Naive thymus-derived CD8-positive, alpha-beta T cell (primary cell): ENCODE measurements around the gene BID. TPM values are rescaled to one million over a fixed set of nuclear protein-coding genes. Genes with fewer than 3 reads are reported as not detected.

Source experiments
- ATAC-seq, 2 donors: fragments of 150-1000 bp; cut with Tn5 transposase in 1 of 2; sonication (Bioruptor Pico), chemical (Tn5 transposase) in 1 of 2; 1 replicate in 1 of 2; 2 replicates in 1 of 2; pipeline ENCODE4 v1.10.0; 2021; ENCODE audit warnings: mild to moderate bottlenecking in 2 of 2, moderate library complexity in 2 of 2
- POLR2A ChIA-PET: fragments of 350-600 bp; sonication (Branson Sonifier 250); formaldehyde crosslinking; loops from one replicate; lab custom pipeline; 2021; ENCODE audit warnings: antibody characterized with exemption; lab: Charles Lee
- DNase-seq, 10 donors: peaks; one replicate each; pipeline versions ENCODE4 v3.0.0 to v3.0.0-alpha.2; 2020 to 2022
- H3K27ac Mint-ChIP-seq, 10 donors: one replicate each; pipeline ENCODE4 v1.8.0; 2020 to 2022; ENCODE audit warnings: mild to moderate bottlenecking in 10 of 10, mixed read lengths in 10 of 10, moderate library complexity in 4 of 10, inconsistent platforms in 1 of 10
- H3K27me3 Mint-ChIP-seq, 5 donors: one replicate each; pipeline ENCODE4 v1.8.0; 2021 to 2022; ENCODE audit warnings: mixed read lengths in 5 of 5
- H3K36me3 Mint-ChIP-seq, 3 donors: one replicate each; pipeline ENCODE4 v1.8.0; 2020 to 2022; ENCODE audit warnings: mixed read lengths in 3 of 3, mild to moderate bottlenecking in 2 of 3, inconsistent platforms in 1 of 3
- H3K4me1 Mint-ChIP-seq, 4 donors: one replicate each; pipeline ENCODE4 v1.8.0; 2021 to 2022; ENCODE audit warnings: mixed read lengths in 4 of 4
- H3K4me3 Mint-ChIP-seq, 10 donors: one replicate each; pipeline ENCODE4 v1.8.0; 2020 to 2022; ENCODE audit warnings: mild to moderate bottlenecking in 10 of 10, mixed read lengths in 10 of 10, moderate library complexity in 6 of 10, inconsistent platforms in 1 of 10
- H3K9me3 Mint-ChIP-seq, 9 donors: one replicate each; pipeline ENCODE4 v1.8.0; 2020 to 2022; ENCODE audit warnings: mixed read lengths in 9 of 9, mild to moderate bottlenecking in 3 of 9, inconsistent platforms in 1 of 9, moderate library complexity in 1 of 9
- polyA plus RNA-seq, 3 donors: library from polyadenylated mRNA; unstranded; fragments of 300-500 nt; fragmentation: Illumina TruSeq; gene quantifications; one replicate each; pipeline ENCODE4 v1.2.3, GENCODE V29; 2021
- total RNA-seq, 8 experiments: library from RNA in 2 of 8; stranded (reverse) in 2 of 8; gene quantifications; one replicate each; pipeline ENCODE4 v1.2.3 and lab custom pipeline; 2021 to 2026

Gene BID
- total and polyA plus RNA-seq, 5 experiments from 2014 or later = 22.3 to 84.1 (median 67.0) TPM

DNA sequence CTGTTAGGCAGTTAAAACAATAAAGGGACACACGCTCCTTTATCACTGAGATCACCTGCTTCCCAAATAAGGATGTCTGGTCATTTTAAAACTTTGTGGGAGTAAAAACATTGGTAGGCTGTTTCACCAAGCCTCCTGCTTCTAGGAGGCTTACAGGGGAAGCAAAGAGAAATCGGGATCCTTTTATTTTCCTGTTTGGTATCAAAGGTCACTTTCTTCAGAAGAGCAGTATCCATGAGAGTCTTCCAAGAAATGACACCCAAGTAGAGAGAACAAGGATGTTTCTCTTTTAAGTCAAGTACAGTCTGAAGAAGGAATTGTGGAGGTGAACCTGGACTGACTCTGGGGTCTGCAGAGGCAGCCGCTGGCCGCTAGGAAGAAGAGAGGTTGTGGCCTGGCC is 36.9 kb upstream of the BID start:
- Mint-ChIP-seq H3K4me3 (no peak overlapping the region), H3K27ac (no peak overlapping the region), H3K9me3 (no peaks in the 10 kb centered on the region), H3K27me3 (no peaks in the 10 kb centered on the region), H3K4me1 (peaks cover 0 to 2% (median 0%) of the 10 kb centered on the region in 4 donors), H3K36me3 (peaks cover 0 to 39% (median 8%) of the 10 kb centered on the region in 3 donors)
- POLR2A ChIA-PET = no interaction called here
- ATAC-seq (no peak), DNase-seq (no peak)

DNA sequence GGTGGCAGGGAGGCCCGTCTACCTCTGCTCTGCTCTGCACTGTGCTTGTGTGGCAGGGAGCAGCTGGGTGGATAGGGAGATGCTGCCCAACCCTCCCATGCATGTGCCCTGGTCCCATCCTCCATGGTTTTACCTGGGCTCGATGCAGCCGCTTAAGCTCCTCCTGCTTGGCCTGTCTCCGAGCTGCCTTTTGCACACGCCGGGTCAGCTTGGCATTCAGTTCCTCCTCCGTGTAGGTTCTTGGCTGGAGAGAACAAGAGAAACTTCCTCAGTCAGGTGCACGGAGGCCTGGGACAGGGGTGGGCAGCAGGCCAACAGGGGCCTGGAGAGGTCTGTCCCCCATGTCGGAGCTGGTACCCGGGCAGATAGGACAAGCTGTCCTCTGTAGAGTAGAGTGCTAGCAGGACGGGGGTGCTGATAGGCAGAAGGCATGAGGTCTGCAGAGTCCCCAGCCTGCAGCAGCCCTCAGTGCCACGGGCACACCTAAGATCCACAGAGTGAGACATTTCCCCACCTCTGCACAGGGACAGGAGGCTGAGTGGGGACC is 36.4 kb upstream of the BID start:
- H3K27me3 Mint-ChIP-seq = no peaks in the 10 kb centered on the region
- POLR2A ChIA-PET = no interaction called here
- ATAC-seq (no peak), DNase-seq (no peak)
- peaks cover 0 to 2% (median 0%) of the 10 kb centered on the region in 4 donors for H3K4me1 Mint-ChIP-seq
- H3K36me3 Mint-ChIP-seq = peaks cover 0 to 39% (median 8%) of the 10 kb centered on the region in 3 donors
- H3K4me3 Mint-ChIP-seq = no peak overlapping the region
- H3K9me3 Mint-ChIP-seq = no peaks in the 10 kb centered on the region
- H3K27ac Mint-ChIP-seq = peak overlapping the region in 1 of 10 donors; percentile 9

DNA sequence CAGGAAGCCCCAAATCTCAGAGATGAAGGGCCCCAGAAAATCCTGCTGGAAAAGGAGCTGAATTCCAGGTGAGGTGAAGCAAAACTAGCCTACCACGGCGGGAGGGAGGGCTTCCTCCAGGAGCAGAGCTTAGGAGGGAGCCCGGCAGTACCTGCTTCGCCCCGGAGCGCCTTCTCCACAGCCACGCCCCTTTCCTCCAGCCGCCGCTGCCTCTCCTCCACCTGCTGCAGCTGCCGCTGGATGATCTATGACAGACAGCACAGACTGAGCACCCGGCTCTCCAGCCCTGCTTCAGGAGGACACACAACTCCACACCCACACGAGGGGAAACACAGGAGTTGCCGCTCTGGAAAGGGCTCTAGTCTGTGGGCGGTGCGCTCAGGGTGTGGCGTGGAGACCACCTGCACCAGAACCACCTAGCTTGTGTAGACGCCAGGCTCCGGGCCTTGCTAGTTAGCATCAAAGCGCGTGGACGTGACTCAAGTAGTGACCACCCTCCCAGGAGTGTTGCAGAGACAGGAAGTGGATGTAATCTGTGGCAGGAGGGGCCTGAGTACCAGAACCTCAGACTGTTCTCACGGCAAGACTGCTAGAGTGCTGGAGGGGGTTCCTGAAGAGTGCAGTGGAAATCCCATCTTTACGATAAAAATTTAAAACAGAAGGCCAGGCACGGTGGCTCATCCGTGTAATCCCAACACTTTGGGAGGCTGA is 34.6 kb upstream of the BID start:
- H3K36me3 Mint-ChIP-seq = peaks cover 0 to 43% (median 8%) of the 10 kb centered on the region in 3 donors
- POLR2A ChIA-PET = no interaction called here

DNA sequence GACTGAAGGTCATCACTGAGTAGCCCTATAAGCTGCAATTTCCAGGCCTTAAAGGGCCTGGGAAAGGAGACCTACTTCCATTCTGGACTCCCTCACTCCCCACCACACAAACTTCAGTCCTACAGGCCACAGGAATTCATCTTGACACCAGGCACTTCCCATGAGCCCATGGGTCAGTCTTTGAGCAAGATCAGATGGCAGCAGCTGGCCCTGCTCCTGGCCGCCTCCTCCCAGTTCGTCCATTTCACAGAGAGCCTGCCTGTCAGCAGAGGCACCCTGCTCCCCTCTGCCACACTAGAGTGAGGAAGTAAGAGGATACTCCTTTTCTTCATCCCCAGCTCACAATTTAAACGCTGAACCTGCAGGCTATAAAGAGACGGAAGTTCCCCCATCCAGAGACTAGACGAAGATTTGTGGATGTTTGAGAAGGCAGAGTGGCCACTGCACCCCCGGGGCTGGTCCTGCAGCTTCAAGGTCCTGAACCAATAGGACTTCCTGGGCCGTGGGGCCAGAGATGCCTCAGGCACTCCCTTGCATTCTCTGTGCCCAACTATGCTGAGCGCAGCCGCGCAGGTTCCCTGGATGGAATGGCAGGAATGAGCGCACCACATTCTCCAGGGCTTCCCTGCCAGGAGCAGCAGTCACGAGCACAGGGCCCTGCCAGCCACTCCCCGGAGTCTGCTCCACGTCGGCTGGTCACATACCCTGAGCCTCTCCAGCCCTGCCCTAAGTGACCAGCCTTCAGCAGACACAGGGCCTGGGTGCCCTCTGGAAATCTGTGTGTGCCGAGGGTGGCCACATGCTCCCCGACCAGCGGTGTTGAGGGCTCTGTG is 33.5 kb upstream of the BID start:
- ATAC-seq = no peak
- POLR2A ChIA-PET = no interaction called here
- Mint-ChIP-seq H3K4me1 (no peaks in the 10 kb centered on the region), H3K4me3 (no peak overlapping the region), H3K27me3 (no peaks in the 10 kb centered on the region), H3K27ac (no peak overlapping the region), H3K9me3 (no peaks in the 10 kb centered on the region), H3K36me3 (peaks cover 0 to 43% (median 8%) of the 10 kb centered on the region in 3 donors)
- DNase-seq = no peak

More for the DNA sequence above, 34.6 kb upstream of the BID start:
- Mint-ChIP-seq H3K4me3 (no peak overlapping the region), H3K9me3 (no peaks in the 10 kb centered on the region), H3K27me3 (no peaks in the 10 kb centered on the region), H3K4me1 (no peaks in the 10 kb centered on the region), H3K27ac (no peak overlapping the region)
- DNase-seq (no peak), ATAC-seq (no peak)

DNA sequence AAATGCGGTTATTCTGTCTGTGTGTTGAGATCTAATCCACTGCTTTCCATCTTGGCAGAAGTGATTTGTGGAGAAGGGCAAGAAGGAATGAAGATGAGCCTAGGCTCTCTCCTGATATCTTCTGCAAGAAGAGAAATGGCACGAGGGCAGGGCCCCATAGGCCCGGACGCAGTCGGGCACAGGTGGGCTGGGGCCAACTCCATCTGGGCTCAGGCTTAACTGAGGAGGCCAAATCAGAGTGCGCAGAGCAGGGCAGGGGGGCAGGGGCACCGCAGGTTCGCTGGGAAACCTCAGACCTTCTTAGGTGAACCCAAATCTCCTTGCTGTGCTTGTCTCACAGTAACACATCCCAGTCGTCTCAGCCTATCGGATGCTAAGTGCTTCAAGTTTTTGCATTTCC is 32.8 kb upstream of the BID start:
- ATAC-seq (no peak), DNase-seq (no peak)
- no peaks in the 10 kb centered on the region for H3K9me3 Mint-ChIP-seq
- POLR2A ChIA-PET = no interaction called here
- H3K36me3 Mint-ChIP-seq = peaks cover 0 to 43% (median 8%) of the 10 kb centered on the region in 3 donors
- no peak overlapping the region for H3K27ac Mint-ChIP-seq
- no peaks in the 10 kb centered on the region for H3K27me3 Mint-ChIP-seq
- no peak overlapping the region for H3K4me3 Mint-ChIP-seq
- no peaks in the 10 kb centered on the region for H3K4me1 Mint-ChIP-seq

- no peaks in the 10 kb centered on the region for H3K4me1 Mint-ChIP-seq
- H3K27ac Mint-ChIP-seq = no peak overlapping the region
- no peak overlapping the region for H3K4me3 Mint-ChIP-seq
- POLR2A ChIA-PET = no interaction called here
- no peaks in the 10 kb centered on the region for H3K9me3 Mint-ChIP-seq
- H3K27me3 Mint-ChIP-seq = no peaks in the 10 kb centered on the region
- no peak for DNase-seq
- ATAC-seq = no peak
- peaks cover 0 to 38% (median 8%) of the 10 kb centered on the region in 3 donors for H3K36me3 Mint-ChIP-seq
These were observed 32.2 kb upstream of the BID start for GRCh38 chr22:17806437-17806836.

GRCh38 chr22:17804331-17805080 is 30.2 kb upstream of the BID start:
- DNase-seq (no peak), ATAC-seq (no peak)
- H3K27me3 Mint-ChIP-seq = no peaks in the 10 kb centered on the region
- H3K36me3 Mint-ChIP-seq = peaks cover 0 to 29% (median 8%) of the 10 kb centered on the region in 3 donors
- no peak overlapping the region for H3K27ac Mint-ChIP-seq
- POLR2A ChIA-PET = no interaction called here
- H3K4me3 Mint-ChIP-seq = no peak overlapping the region
- no peaks in the 10 kb centered on the region for H3K9me3 Mint-ChIP-seq
- peaks cover 0 to 14% (median under 1%) of the 10 kb centered on the region in 4 donors for H3K4me1 Mint-ChIP-seq

GRCh38 chr22:17803609-17804270 is 29.5 kb upstream of the BID start:
- POLR2A ChIA-PET = interaction anchor here (0.6 kb wide), 1 partner anchor 29 kb away, joined by 3 read pairs; no protein-coding TSS in a partner anchor
- ATAC-seq = no peak
- peaks cover 0 to 14% (median under 1%) of the 10 kb centered on the region in 4 donors for H3K4me1 Mint-ChIP-seq
- H3K4me3 Mint-ChIP-seq = no peak overlapping the region
- H3K9me3 Mint-ChIP-seq = no peaks in the 10 kb centered on the region
- H3K27ac Mint-ChIP-seq = peak overlapping the region in 1 of 10 donors; percentile 40
- peaks cover 0 to 22% (median 6%) of the 10 kb centered on the region in 3 donors for H3K36me3 Mint-ChIP-seq
- H3K27me3 Mint-ChIP-seq = no peaks in the 10 kb centered on the region
- DNase-seq = no peak

GRCh38 chr22:17802822-17803221 is 28.6 kb upstream of the BID start:
- Mint-ChIP-seq H3K36me3 (peaks cover 0 to 21% (median 6%) of the 10 kb centered on the region in 3 donors), H3K27ac (peak overlapping the region in 1 of 10 donors; percentile 41), H3K27me3 (no peaks in the 10 kb centered on the region), H3K4me3 (no peak overlapping the region), H3K4me1 (peaks cover 0 to 18% (median 1%) of the 10 kb centered on the region in 4 donors), H3K9me3 (no peaks in the 10 kb centered on the region)
- no peak for ATAC-seq
- no peak for DNase-seq
- POLR2A ChIA-PET = interaction anchor here (0.5 kb wide), 1 partner anchor 105 kb away, joined by 4 read pairs; no protein-coding TSS in a partner anchor

GRCh38 chr22:17802411-17802810 is 28.1 kb upstream of the BID start:
- peak overlapping the region in 1 of 10 donors; percentile 41 for H3K27ac Mint-ChIP-seq

GRCh38 chr22:17797721-17798559 is 23.7 kb upstream of the BID start:
- Mint-ChIP-seq H3K27ac (peak overlapping the region in 1 of 10 donors; percentile 38), H3K4me1 (peaks cover 0 to 37% (median 5%) of the 10 kb centered on the region in 4 donors), H3K9me3 (no peaks in the 10 kb centered on the region), H3K27me3 (no peaks in the 10 kb centered on the region), H3K36me3 (no peaks in the 10 kb centered on the region), H3K4me3 (no peak overlapping the region)
- ATAC-seq = peak in 1 of 2 donors; percentile 37
- POLR2A ChIA-PET = no interaction called here
- DNase-seq = no peak

More at GRCh38 chr22:17802411-17802810, 28.1 kb upstream of the BID start:
- Mint-ChIP-seq H3K27me3 (no peaks in the 10 kb centered on the region), H3K9me3 (no peaks in the 10 kb centered on the region), H3K36me3 (peaks cover 0 to 21% (median 6%) of the 10 kb centered on the region in 3 donors), H3K4me1 (peaks cover 0 to 18% (median 1%) of the 10 kb centered on the region in 4 donors), H3K4me3 (no peak overlapping the region)
- POLR2A ChIA-PET = interaction anchor here (0.5 kb wide), 1 partner anchor 104 kb away, joined by 4 read pairs; no protein-coding TSS in a partner anchor
- no peak for ATAC-seq
- no peak for DNase-seq
